Astrocyte (in vitro differentiated cells and primary cell): Measurements from ENCODE around the gene PTPRN2. TPM values are rescaled to one million over a fixed set of nuclear protein-coding genes. Genes with fewer than 3 reads are reported as not detected.

ENCODE experiments used
- DNase-seq: peaks from one replicate; pipeline ENCODE4 v3.0.0-alpha.2; 2010; ENCODE audit warnings: low read depth
- FAIRE-seq: peaks from 2 replicates; lab custom pipeline; 2011; peaks lifted over from hg19 to GRCh38; lab: Jason Lieb, UNC
- H2AFZ ChIP-seq: 2 replicates; pipeline ENCODE4 v1.6.0; 2012; ENCODE audit warnings: low read depth, low read length, inconsistent platforms
- H3K27ac ChIP-seq: 2 replicates; pipeline ENCODE4 v1.5.1; 2011; ENCODE audit warnings: low read depth, low read length, inconsistent platforms
- H3K27me3 ChIP-seq: 2 replicates; pipeline ENCODE4 v1.6.0; 2011; ENCODE audit warnings: low read length, inconsistent platforms; ENCODE audit not compliant: insufficient read depth
- H3K36me3 ChIP-seq: 2 replicates; pipeline ENCODE4 v1.5.1; 2011; ENCODE audit warnings: low read length, inconsistent platforms; ENCODE audit not compliant: insufficient read depth
- H3K4me1 ChIP-seq: 2 replicates; pipeline ENCODE4 v1.5.1; 2011; ENCODE audit warnings: low read length, inconsistent platforms; ENCODE audit not compliant: insufficient read depth
- H3K4me2 ChIP-seq: 2 replicates; pipeline ENCODE4 v1.6.0; 2012; ENCODE audit warnings: low read length, inconsistent platforms
- H3K4me3 ChIP-seq: 2 replicates; pipeline ENCODE4 v1.5.1; 2011; ENCODE audit warnings: low read depth, mild to moderate bottlenecking, low read length, inconsistent platforms; ENCODE audit not compliant: insufficient read depth
- H3K79me2 ChIP-seq: 2 replicates; pipeline ENCODE4 v1.6.0; 2012; ENCODE audit warnings: mild to moderate bottlenecking, low read length, inconsistent platforms; ENCODE audit not compliant: insufficient read depth
- H3K9ac ChIP-seq: 2 replicates; pipeline ENCODE4 v1.6.0; 2012; ENCODE audit warnings: mild to moderate bottlenecking, low read length, inconsistent platforms
- H3K9me3 ChIP-seq: 2 replicates; pipeline ENCODE4 v1.5.1; 2012; ENCODE audit warnings: low read depth, mild to moderate bottlenecking, low read length, inconsistent platforms; ENCODE audit not compliant: insufficient read depth
- H4K20me1 ChIP-seq: 2 replicates; pipeline ENCODE4 v1.6.0; 2012; ENCODE audit warnings: low read length, inconsistent platforms; ENCODE audit not compliant: insufficient read depth
- H3K27ac Mint-ChIP-seq: one replicate; pipeline ENCODE4 v1.8.0; 2021; ENCODE audit warnings: mild to moderate bottlenecking, mixed read lengths; ENCODE audit not compliant: unreplicated experiment
- H3K27me3 Mint-ChIP-seq: one replicate; pipeline ENCODE4 v1.8.0; 2021; ENCODE audit warnings: low read depth, mixed read lengths; ENCODE audit not compliant: unreplicated experiment
- H3K36me3 Mint-ChIP-seq: one replicate; pipeline ENCODE4 v1.8.0; 2021; ENCODE audit warnings: low read depth, mixed read lengths; ENCODE audit not compliant: unreplicated experiment
- H3K4me1 Mint-ChIP-seq: one replicate; pipeline ENCODE4 v1.8.0; 2021; ENCODE audit warnings: low read depth, mixed read lengths; ENCODE audit not compliant: unreplicated experiment
- H3K4me3 Mint-ChIP-seq: one replicate; pipeline ENCODE4 v1.8.0; 2021; ENCODE audit warnings: mild to moderate bottlenecking, moderate library complexity, mixed read lengths; ENCODE audit not compliant: unreplicated experiment
- H3K9me3 Mint-ChIP-seq: one replicate; pipeline ENCODE4 v1.8.0; 2021; ENCODE audit warnings: mild to moderate bottlenecking, mixed read lengths; ENCODE audit not compliant: unreplicated experiment
- EZH2 ChIP-seq: IDR thresholded peaks from 2 replicates; pipeline ENCODE4 v1.6.1; 2012; ENCODE audit warnings: mild to moderate bottlenecking, low read length, inconsistent platforms; ENCODE audit not compliant: insufficient read depth
- total RNA-seq: library from RNA; stranded (reverse); gene quantifications from 2 replicates; pipeline ENCODE4 v1.2.1, GENCODE V29; 2021
- TF ChIP-seq, protein P1 (sequence below): IDR thresholded peaks from 2 replicates; pipeline ENCODE4 v1.5.1; 2011; ENCODE audit warnings: low read depth, mild to moderate bottlenecking, inconsistent platforms, low read length, moderate library complexity; ENCODE audit not compliant: insufficient read depth

Gene PTPRN2
- total RNA-seq, 1 donor from 2014 or later, result 0.09 TPM

DNA sequence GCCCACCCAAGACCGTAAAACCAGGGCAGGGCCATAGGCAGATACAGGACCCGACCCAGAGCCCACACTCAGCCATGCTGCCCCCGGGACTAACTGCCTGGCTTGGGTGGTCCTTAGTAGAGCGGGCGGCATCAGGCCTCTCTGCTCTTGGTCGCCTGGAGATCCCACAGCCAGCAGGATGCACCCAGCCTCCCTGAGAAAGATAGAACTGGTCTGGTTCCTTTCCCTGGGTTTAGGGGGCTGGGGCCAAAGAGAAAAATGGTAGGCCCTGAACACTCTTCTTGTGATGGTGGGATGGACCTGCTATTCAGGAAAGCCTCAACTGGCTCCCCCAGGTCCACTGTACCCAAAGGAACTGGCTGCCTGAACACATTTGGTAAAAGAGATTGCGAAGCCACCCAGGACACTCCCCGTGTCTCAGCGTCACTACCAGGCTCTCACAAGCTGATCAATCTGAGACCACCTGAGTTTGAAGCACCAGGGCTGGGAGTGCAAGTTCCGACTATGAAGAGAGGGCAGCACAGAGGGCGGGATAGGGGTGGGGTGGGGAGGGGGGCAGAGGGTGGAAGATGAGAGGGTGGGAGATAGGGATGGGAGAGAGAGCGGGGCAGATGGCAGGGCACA lies 659.3 kb downstream of the PTPRN2 start:
- no peak for TF ChIP-seq EZH2
- TF ChIP-seq, protein P1, sequence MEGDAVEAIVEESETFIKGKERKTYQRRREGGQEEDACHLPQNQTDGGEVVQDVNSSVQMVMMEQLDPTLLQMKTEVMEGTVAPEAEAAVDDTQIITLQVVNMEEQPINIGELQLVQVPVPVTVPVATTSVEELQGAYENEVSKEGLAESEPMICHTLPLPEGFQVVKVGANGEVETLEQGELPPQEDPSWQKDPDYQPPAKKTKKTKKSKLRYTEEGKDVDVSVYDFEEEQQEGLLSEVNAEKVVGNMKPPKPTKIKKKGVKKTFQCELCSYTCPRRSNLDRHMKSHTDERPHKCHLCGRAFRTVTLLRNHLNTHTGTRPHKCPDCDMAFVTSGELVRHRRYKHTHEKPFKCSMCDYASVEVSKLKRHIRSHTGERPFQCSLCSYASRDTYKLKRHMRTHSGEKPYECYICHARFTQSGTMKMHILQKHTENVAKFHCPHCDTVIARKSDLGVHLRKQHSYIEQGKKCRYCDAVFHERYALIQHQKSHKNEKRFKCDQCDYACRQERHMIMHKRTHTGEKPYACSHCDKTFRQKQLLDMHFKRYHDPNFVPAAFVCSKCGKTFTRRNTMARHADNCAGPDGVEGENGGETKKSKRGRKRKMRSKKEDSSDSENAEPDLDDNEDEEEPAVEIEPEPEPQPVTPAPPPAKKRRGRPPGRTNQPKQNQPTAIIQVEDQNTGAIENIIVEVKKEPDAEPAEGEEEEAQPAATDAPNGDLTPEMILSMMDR, result no peak
- FAIRE-seq (no peak), DNase-seq (no peak)
- Histone ChIP-seq H3K27ac (no peak overlapping the region), H3K9ac (no peak overlapping the region), H2AFZ (no peak overlapping the region), H3K4me3 (no peak overlapping the region), H3K9me3 (peaks cover 13% of the 10 kb centered on the region), H3K4me1 (no peaks in the 10 kb centered on the region), H3K27me3 (no peaks in the 10 kb centered on the region), H3K36me3 (no peaks in the 10 kb centered on the region), H3K79me2 (no peaks in the 10 kb centered on the region), H3K4me2 (no peak overlapping the region), H4K20me1 (no peaks in the 10 kb centered on the region)
- Mint-ChIP-seq H3K9me3 (peaks cover 41% of the 10 kb centered on the region), H3K4me3 (no peak overlapping the region), H3K36me3 (peaks cover 7% of the 10 kb centered on the region), H3K4me1 (no peaks in the 10 kb centered on the region), H3K27me3 (no peaks in the 10 kb centered on the region), H3K27ac (no peak overlapping the region)

DNA sequence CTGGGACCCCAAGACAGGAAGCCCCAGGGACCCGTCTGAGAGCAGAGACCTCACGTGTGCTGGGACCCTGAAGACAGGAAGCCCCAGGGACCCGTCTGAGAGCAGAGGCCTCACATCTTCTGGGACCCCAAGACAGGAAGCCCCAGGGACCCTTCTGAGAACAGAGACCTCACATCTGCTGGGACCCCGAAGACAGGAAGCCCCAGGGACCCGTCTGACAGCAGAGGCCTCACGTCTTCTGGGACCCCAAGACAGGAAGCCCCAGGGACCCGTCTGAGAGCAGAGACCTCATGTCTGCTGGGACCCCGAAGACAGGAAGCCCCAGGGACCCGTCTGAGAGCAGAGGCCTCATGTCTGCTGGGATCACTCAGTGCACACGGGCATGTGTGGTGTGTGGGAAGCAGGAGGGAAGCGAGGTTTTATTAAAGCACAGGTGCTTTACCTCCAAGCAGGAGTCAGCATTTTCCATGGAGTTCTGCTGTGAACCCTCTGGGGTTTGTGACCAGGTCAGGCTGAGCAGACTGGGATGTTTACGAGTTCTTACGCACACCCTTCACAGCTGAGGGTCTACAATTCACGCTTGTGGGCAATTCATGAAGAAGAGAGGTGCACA lies 660.2 kb downstream of the PTPRN2 start:
- H3K27me3 ChIP-seq, result no peaks in the 10 kb centered on the region
- no peaks in the 10 kb centered on the region for H3K36me3 ChIP-seq
- H3K9me3 Mint-ChIP-seq, result peaks cover 39% of the 10 kb centered on the region
- no peak overlapping the region for H3K4me3 ChIP-seq
- H3K4me1 ChIP-seq, result no peaks in the 10 kb centered on the region
- peaks cover 8% of the 10 kb centered on the region for H3K9me3 ChIP-seq
- no peak overlapping the region for H3K4me2 ChIP-seq
- TF ChIP-seq, protein P1, result no peak
- TF ChIP-seq EZH2, result no peak
- H3K27me3 Mint-ChIP-seq, result no peaks in the 10 kb centered on the region
- H3K4me1 Mint-ChIP-seq, result no peaks in the 10 kb centered on the region
- H4K20me1 ChIP-seq, result no peaks in the 10 kb centered on the region
- H3K4me3 Mint-ChIP-seq, result no peak overlapping the region
- H2AFZ ChIP-seq, result no peak overlapping the region
- H3K36me3 Mint-ChIP-seq, result peaks cover 3% of the 10 kb centered on the region
- H3K27ac ChIP-seq, result no peak overlapping the region
- H3K9ac ChIP-seq, result no peak overlapping the region
- no peak for DNase-seq
- no peaks in the 10 kb centered on the region for H3K79me2 ChIP-seq
- no peak for FAIRE-seq
- no peak overlapping the region for H3K27ac Mint-ChIP-seq

DNA sequence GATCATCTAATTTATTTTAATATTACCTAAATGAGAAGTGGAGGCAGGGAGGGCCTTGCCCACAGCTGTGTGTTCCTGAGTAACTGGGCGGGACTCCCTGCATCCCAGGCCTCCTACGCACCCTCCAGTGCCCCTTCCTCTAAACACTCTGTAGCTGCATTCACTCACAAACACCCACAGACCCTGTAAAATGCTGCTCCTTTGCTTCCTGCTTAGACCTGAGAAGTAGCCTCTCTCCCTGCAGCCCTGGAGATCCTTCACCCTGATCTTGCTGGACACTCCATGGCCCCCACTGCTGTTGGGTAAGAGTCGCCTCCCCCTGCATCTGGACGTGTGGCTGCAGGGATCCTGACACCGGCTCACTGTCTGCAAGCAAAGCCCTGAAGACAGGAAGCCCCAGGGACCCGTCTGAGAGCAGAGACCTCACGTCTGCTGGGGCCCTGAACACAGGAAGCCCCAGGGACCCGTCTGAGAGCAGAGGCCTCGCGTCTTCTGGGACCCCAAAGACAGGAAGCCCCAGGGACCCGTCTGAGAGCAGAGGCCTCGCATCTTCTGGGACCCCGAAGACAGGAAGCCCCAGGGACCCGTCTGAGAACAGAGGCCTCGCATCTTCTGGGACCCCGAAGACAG lies 661.0 kb downstream of the PTPRN2 start:
- peaks cover 5% of the 10 kb centered on the region for H3K9me3 ChIP-seq
- no peak overlapping the region for H2AFZ ChIP-seq
- no peak overlapping the region for H3K9ac ChIP-seq
- Mint-ChIP-seq H3K36me3 (no peaks in the 10 kb centered on the region), H3K4me3 (no peak overlapping the region), H3K27ac (no peak overlapping the region), H3K9me3 (peaks cover 36% of the 10 kb centered on the region), H3K27me3 (no peaks in the 10 kb centered on the region), H3K4me1 (no peaks in the 10 kb centered on the region)
- H3K27ac ChIP-seq, result no peak overlapping the region
- no peaks in the 10 kb centered on the region for H3K79me2 ChIP-seq
- FAIRE-seq, result no peak
- H3K27me3 ChIP-seq, result no peaks in the 10 kb centered on the region
- no peaks in the 10 kb centered on the region for H3K36me3 ChIP-seq
- no peak for DNase-seq
- H3K4me2 ChIP-seq, result no peak overlapping the region
- no peaks in the 10 kb centered on the region for H4K20me1 ChIP-seq
- H3K4me3 ChIP-seq, result no peak overlapping the region
- TF ChIP-seq, protein P1, result no peak
- TF ChIP-seq EZH2, result no peak
- H3K4me1 ChIP-seq, result no peaks in the 10 kb centered on the region
